Body of pancreas (tissue), 4 donors: Measurements from ENCODE around the gene KIF3B.

Source experiments
- CTCF ChIP-seq, 7 experiments: fragments of 450-650 bp in 4 of 7; fragments of 200-600 bp in 3 of 7; sonication (generic) in 3 of 7; IDR thresholded peaks; one replicate each; pipeline ENCODE4 v1.5.1; 2016 to 2019; ENCODE audit warnings: antibody characterized with exemption in 7 of 7
- POLR2A ChIP-seq, 3 donors: fragments of 450-650 bp; IDR thresholded peaks; one replicate each; pipeline ENCODE4 v1.6.1; 2016; ENCODE audit warnings: antibody characterized with exemption in 3 of 3, mild to moderate bottlenecking in 2 of 3

GRCh38 chr20:32330555-32330897, 53.1 kb downstream of the KIF3B start:
- TF ChIP-seq POLR2A (IDR thresholded peaks at IDR 0.05) (no peak), CTCF (IDR thresholded peaks at IDR 0.05) (no peak)
